HEK293T (cell line): ENCODE measurements around the gene RAPGEF4.

Source experiments
- ARNT ChIP-seq: fragments of 450-650 bp; IDR thresholded peaks from 2 replicates; pipeline ENCODE4 v1.6.1; 2017; ENCODE audit warnings: mild to moderate bottlenecking
- CTBP1 ChIP-seq: fragments of 450-650 bp; IDR thresholded peaks from 2 replicates; pipeline ENCODE4 v1.6.1; 2016; ENCODE audit warnings: borderline replicate concordance
- FOXK2 ChIP-seq: fragments of 450-650 bp; IDR thresholded peaks from 2 replicates; pipeline ENCODE4 v1.6.1; 2016; ENCODE audit warnings: mild to moderate bottlenecking
- FOXM1 ChIP-seq: fragments of 450-650 bp; IDR thresholded peaks from 2 replicates; pipeline ENCODE4 v1.6.1; 2017; ENCODE audit warnings: mild to moderate bottlenecking, borderline replicate concordance
- HDGF ChIP-seq: fragments of 450-650 bp; IDR thresholded peaks from 2 replicates; pipeline ENCODE4 v1.6.1; 2017; ENCODE audit warnings: antibody characterized with exemption, borderline replicate concordance
- LEF1 ChIP-seq: fragments of 450-650 bp; IDR thresholded peaks from 2 replicates; pipeline ENCODE4 v1.6.1; 2017; ENCODE audit warnings: mild to moderate bottlenecking, borderline replicate concordance
- NFRKB ChIP-seq: fragments of 450-650 bp; IDR thresholded peaks from 2 replicates; pipeline ENCODE4 v1.6.1; 2016; ENCODE audit warnings: mild to moderate bottlenecking, moderate library complexity
- SP1 ChIP-seq: fragments of 450-650 bp; IDR thresholded peaks from 2 replicates; pipeline ENCODE4 v1.6.1; 2017
- SUZ12 ChIP-seq: fragments of 450-650 bp; IDR thresholded peaks from 2 replicates; pipeline ENCODE4 v1.6.1; 2016; ENCODE audit warnings: mild to moderate bottlenecking
- TARDBP ChIP-seq: fragments of 450-650 bp; IDR thresholded peaks from 2 replicates; pipeline ENCODE4 v1.6.1; 2016
- ZNF384 ChIP-seq: fragments of 450-650 bp; IDR thresholded peaks from 2 replicates; pipeline ENCODE4 v1.6.1; 2016

DNA sequence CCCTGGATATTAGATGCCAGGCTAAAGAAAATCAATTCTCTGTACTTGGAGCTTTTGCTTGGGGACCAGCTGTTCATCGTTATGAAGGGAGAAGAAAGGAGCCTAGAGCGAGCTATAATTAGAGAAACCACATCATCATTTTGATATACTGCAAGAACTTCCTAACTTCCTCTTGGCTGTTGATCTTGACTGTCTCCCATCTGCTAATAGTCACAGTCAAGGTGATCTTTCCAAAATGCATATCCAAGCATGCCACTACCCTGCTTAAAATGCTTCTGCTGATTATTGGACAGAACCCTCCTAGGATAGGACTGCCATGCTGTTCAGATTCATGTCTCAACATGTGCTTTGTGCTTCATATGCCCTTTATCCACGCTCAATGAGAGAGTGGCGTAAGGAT is 54.8 kb downstream of the RAPGEF4 start:
- no peak for TF ChIP-seq ZNF384
- TF ChIP-seq FOXK2: no peak
- TF ChIP-seq NFRKB: no peak
- TF ChIP-seq TARDBP: no peak
- no peak for TF ChIP-seq FOXM1
- TF ChIP-seq SUZ12: no peak
- TF ChIP-seq HDGF: no peak
- TF ChIP-seq ARNT: no peak
- TF ChIP-seq CTBP1: no peak
- no peak for TF ChIP-seq LEF1
- TF ChIP-seq SP1: no peak
